KMS-11 (cell line): ENCODE results near the gene LHFPL6.

Experiments used
- H2AFZ ChIP-seq: fragments of 200-600 bp; sonication (generic); 2 replicates; pipeline ENCODE4 v1.6.1; 2016; ENCODE audit warnings: antibody characterized with exemption, mixed run types, low read depth
- H3K27ac ChIP-seq: fragments of 200-600 bp; sonication (generic); 2 replicates; pipeline ENCODE4 v1.6.1; 2016; ENCODE audit warnings: mild to moderate bottlenecking, mixed run types
- H3K27me3 ChIP-seq: fragments of 200-600 bp; sonication (generic); 2 replicates; pipeline ENCODE4 v1.6.1; 2017; ENCODE audit warnings: mild to moderate bottlenecking, low read depth, mixed run types, moderate library complexity; ENCODE audit not compliant: insufficient read depth
- H3K36me3 ChIP-seq: fragments of 200-600 bp; sonication (generic); 2 replicates; pipeline ENCODE4 v1.6.1; 2017; ENCODE audit warnings: mild to moderate bottlenecking, mixed run types; ENCODE audit not compliant: insufficient read depth
- H3K4me1 ChIP-seq: fragments of 200-600 bp; sonication (generic); 2 replicates; pipeline ENCODE4 v1.6.1; 2016; ENCODE audit warnings: mild to moderate bottlenecking, low read depth, mixed run types; ENCODE audit not compliant: poor library complexity, severe bottlenecking
- H3K4me2 ChIP-seq: fragments of 200-600 bp; sonication (generic); 2 replicates; pipeline ENCODE4 v1.7.0; 2016; ENCODE audit warnings: mild to moderate bottlenecking, mixed run types
- H3K4me3 ChIP-seq: fragments of 200-600 bp; sonication (generic); IDR thresholded peaks from 2 replicates; pipeline ENCODE4 v1.6.1; 2017; ENCODE audit warnings: low read depth, low read length, mixed read lengths; ENCODE audit not compliant: insufficient read depth
- H3K79me2 ChIP-seq: fragments of 200-600 bp; sonication (generic); 2 replicates; pipeline ENCODE4 v1.6.1; 2016; ENCODE audit warnings: low read depth, mixed run types; ENCODE audit not compliant: insufficient read depth
- H3K9ac ChIP-seq: fragments of 200-600 bp; sonication (generic); 2 replicates; pipeline ENCODE4 v1.6.1; 2016; ENCODE audit warnings: mild to moderate bottlenecking, mixed run types
- H4K20me1 ChIP-seq: fragments of 200-600 bp; sonication (generic); 2 replicates; pipeline ENCODE4 v1.6.1; 2016; ENCODE audit warnings: mild to moderate bottlenecking, mixed run types; ENCODE audit not compliant: insufficient read depth
- CTCF ChIP-seq: fragments of 200-600 bp; sonication (generic); conservative IDR thresholded peaks from 2 replicates; pipeline ENCODE4 v1.6.1; 2017; ENCODE audit warnings: low read depth, mild to moderate bottlenecking, antibody characterized with exemption, low read length, moderate library complexity, mixed read lengths

LHFPL6 gene

DNA sequence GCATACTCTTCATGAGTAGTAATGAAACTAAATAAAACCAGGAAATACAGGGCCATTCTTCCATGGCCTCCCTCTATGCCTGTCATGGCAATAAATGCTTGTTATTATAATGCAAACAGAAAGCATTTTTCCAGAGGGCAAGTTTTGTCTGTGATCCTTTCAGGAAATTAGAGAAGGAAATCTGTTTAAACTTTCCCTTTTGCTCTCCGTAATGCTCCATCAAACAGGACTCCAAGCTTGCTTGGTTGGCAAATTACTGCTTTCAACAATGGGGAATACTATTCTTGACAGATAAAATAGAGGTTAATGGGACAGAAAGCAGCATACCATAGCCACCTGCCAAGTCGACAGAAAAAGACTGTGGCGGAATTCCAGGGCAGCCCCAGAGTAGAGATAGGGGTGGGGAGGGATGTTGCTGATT is 252.5 kb downstream of the LHFPL6 start:
- Histone ChIP-seq H3K4me1 (no peaks in the 10 kb centered on the region), H3K4me3 (no peak overlapping the region), H3K4me2 (no peak overlapping the region), H2AFZ (no peak overlapping the region), H3K9ac (no peak overlapping the region), H3K79me2 (no peaks in the 10 kb centered on the region), H4K20me1 (no peaks in the 10 kb centered on the region), H3K27ac (no peak overlapping the region), H3K36me3 (no peaks in the 10 kb centered on the region), H3K27me3 (no peaks in the 10 kb centered on the region)
- TF ChIP-seq CTCF: no peak

- Histone ChIP-seq H3K27me3 (no peaks in the 10 kb centered on the region), H3K36me3 (no peaks in the 10 kb centered on the region), H3K9ac (no peak overlapping the region), H3K27ac (no peak overlapping the region), H2AFZ (no peak overlapping the region), H3K79me2 (no peaks in the 10 kb centered on the region), H4K20me1 (no peaks in the 10 kb centered on the region), H3K4me2 (no peak overlapping the region), H3K4me3 (no peak overlapping the region), H3K4me1 (no peaks in the 10 kb centered on the region)
- no peak for TF ChIP-seq CTCF
These were observed 253.5 kb downstream of the LHFPL6 start for GRCh38 chr13:39349391-39349960.

- H4K20me1 ChIP-seq: no peaks in the 10 kb centered on the region
- no peak for TF ChIP-seq CTCF
- no peak overlapping the region for H2AFZ ChIP-seq
- H3K79me2 ChIP-seq: no peaks in the 10 kb centered on the region
- H3K4me1 ChIP-seq: no peaks in the 10 kb centered on the region
- H3K27me3 ChIP-seq: no peaks in the 10 kb centered on the region
- H3K4me2 ChIP-seq: no peak overlapping the region
- no peaks in the 10 kb centered on the region for H3K36me3 ChIP-seq
- H3K9ac ChIP-seq: no peak overlapping the region
- H3K27ac ChIP-seq: no peak overlapping the region
- H3K4me3 ChIP-seq: no peak overlapping the region
These were observed 254.8 kb downstream of the LHFPL6 start for GRCh38 chr13:39347926-39348901.

DNA sequence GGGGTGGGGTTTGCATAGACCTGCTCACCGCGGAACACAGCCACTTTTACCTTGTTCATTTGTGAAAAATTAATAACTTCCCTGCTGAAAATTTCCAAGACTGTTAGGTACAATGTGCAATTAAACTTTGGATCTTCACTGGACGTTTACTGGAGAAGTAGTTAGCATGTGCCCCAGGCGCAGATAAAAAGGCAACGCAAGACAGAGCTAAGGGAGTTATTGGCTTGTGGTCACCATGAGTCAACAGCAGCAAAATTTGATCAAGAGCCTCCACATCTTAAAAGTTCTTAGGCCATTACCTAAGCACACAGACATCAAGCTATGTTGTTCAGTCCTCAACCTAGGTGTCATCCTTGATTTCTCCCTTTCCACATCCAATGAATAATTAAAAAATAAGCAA is 257.0 kb downstream of the LHFPL6 start:
- no peaks in the 10 kb centered on the region for H3K79me2 ChIP-seq
- no peak overlapping the region for H3K4me2 ChIP-seq
- H3K9ac ChIP-seq: no peak overlapping the region
- no peaks in the 10 kb centered on the region for H3K36me3 ChIP-seq
- no peak overlapping the region for H3K4me3 ChIP-seq
- H2AFZ ChIP-seq: no peak overlapping the region
- H3K27me3 ChIP-seq: no peaks in the 10 kb centered on the region
- H4K20me1 ChIP-seq: no peaks in the 10 kb centered on the region
- H3K4me1 ChIP-seq: no peaks in the 10 kb centered on the region
- TF ChIP-seq CTCF: no peak
- no peak overlapping the region for H3K27ac ChIP-seq
